ENCODE measurements around the gene COL5A3. TPM values are rescaled to one million over a fixed set of nuclear protein-coding genes. Genes with fewer than 3 reads are reported as not detected.

Gene COL5A3
- total and polyA plus RNA-seq, 4 donors = 8.4 to 15.1 (median 10.5) TPM

- Histone ChIP-seq H3K4me1 (ENCODE audit: control insufficient read depth in 5 of 5, insufficient read depth in 5 of 5, low read length in 5 of 5) (peaks cover 0 to 6% (median 0%) of the 10 kb centered on the region in 5 donors), H3K36me3 (ENCODE audit: control insufficient read depth in 4 of 4, insufficient read depth in 4 of 4, low read length in 4 of 4) (no peaks in the 10 kb centered on the region), H3K27me3 (ENCODE audit: control insufficient read depth in 3 of 3, insufficient read depth in 3 of 3, low read length in 2 of 3) (peaks cover 0 to 6% (median 3%) of the 10 kb centered on the region in 3 donors), H3K9ac (ENCODE audit: insufficient read depth in 1 of 2, low read length in 2 of 2) (no peak overlapping the region), H3K27ac (ENCODE audit: low read depth in 1 of 2, low read length in 1 of 2) (no peak overlapping the region), H3K4me3 (no peak overlapping the region), H3K9me3 (ENCODE audit: control insufficient read depth in 4 of 4, insufficient read depth in 3 of 4, low read length in 3 of 4) (peaks cover 0 to 4% (median 0%) of the 10 kb centered on the region in 4 donors)
- TF ChIP-seq CTCF (IDR thresholded peaks at IDR 0.05; ENCODE audit: control extremely low read depth, extremely low read depth) = no peak
- 53 to 66% methylated on average over 6 of the region's 6 CpGs for WGBS, 2 donors
- ATAC-seq (ENCODE audit: insufficient read depth, low FRiP score) (no peak), DNase-seq (no peak)
Observed at GRCh38 chr19:10003271-10003670, 7.0 kb downstream of the COL5A3 start.

DNA sequence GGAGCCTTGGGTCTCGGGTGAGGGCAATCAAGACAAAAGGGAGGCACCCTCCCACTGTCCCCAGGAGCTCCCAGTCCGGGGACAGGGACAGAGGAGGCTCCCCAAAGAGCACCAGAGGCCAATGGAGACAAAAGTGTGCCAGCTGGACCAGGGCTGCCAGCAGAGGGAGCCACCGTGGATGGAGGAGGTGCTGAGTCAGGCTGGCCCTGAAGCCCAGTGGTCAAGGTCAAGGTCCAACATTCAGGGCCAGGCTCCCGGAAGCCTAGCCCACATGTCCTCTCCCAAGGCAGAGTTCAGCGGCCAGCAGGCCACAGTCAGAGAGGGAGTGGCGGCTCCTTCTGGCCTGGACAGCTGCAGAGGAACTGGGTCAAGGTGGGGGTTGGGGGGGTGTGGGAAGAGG lies 8.4 kb downstream of the COL5A3 start:
- 50 to 67% methylated on average over 6 of the region's 6 CpGs for WGBS, 2 donors
- H3K9ac ChIP-seq (ENCODE audit: insufficient read depth in 1 of 2, low read length in 2 of 2) = no peak overlapping the region
- no peak overlapping the region for H3K27ac ChIP-seq (ENCODE audit: low read depth in 1 of 2, low read length in 1 of 2)
- peaks cover 0 to 2% (median 0%) of the 10 kb centered on the region in 5 donors for H3K4me1 ChIP-seq (ENCODE audit: control insufficient read depth in 5 of 5, insufficient read depth in 5 of 5, low read length in 5 of 5)
- ATAC-seq (ENCODE audit: insufficient read depth, low FRiP score) (no peak), DNase-seq (no peak)
- H3K9me3 ChIP-seq (ENCODE audit: control insufficient read depth in 4 of 4, insufficient read depth in 3 of 4, low read length in 3 of 4) = peaks cover 0 to 4% (median 0%) of the 10 kb centered on the region in 4 donors
- no peaks in the 10 kb centered on the region for H3K36me3 ChIP-seq (ENCODE audit: control insufficient read depth in 4 of 4, insufficient read depth in 4 of 4, low read length in 4 of 4)
- no peak for TF ChIP-seq CTCF (IDR thresholded peaks at IDR 0.05; ENCODE audit: control extremely low read depth, extremely low read depth)
- peaks cover 0 to 9% (median 0%) of the 10 kb centered on the region in 3 donors for H3K27me3 ChIP-seq (ENCODE audit: control insufficient read depth in 3 of 3, insufficient read depth in 3 of 3, low read length in 2 of 3)
- H3K4me3 ChIP-seq = no peak overlapping the region

GRCh38 chr19:10000171-10000826 lies 10.0 kb downstream of the COL5A3 start:
- Histone ChIP-seq H3K4me3 (no peak overlapping the region), H3K36me3 (ENCODE audit: control insufficient read depth in 4 of 4, insufficient read depth in 4 of 4, low read length in 4 of 4) (peaks cover 0 to 1% (median 0%) of the 10 kb centered on the region in 4 donors), H3K9ac (ENCODE audit: insufficient read depth in 1 of 2, low read length in 2 of 2) (no peak overlapping the region), H3K27me3 (ENCODE audit: control insufficient read depth in 3 of 3, insufficient read depth in 3 of 3, low read length in 2 of 3) (peaks cover 0 to 9% (median 0%) of the 10 kb centered on the region in 3 donors), H3K9me3 (ENCODE audit: control insufficient read depth in 4 of 4, insufficient read depth in 3 of 4, low read length in 3 of 4) (peaks cover 0 to 4% (median 0%) of the 10 kb centered on the region in 4 donors), H3K27ac (ENCODE audit: low read depth in 1 of 2, low read length in 1 of 2) (no peak overlapping the region), H3K4me1 (ENCODE audit: control insufficient read depth in 5 of 5, insufficient read depth in 5 of 5, low read length in 5 of 5) (peaks cover 0 to 2% (median 0%) of the 10 kb centered on the region in 5 donors)
- WGBS, 2 donors = 10 to 11% methylated on average over 16 of the region's 16 CpGs
- peak; percentile 71 to 76 (median 74) for DNase-seq
- TF ChIP-seq CTCF (IDR thresholded peaks at IDR 0.05; ENCODE audit: control extremely low read depth, extremely low read depth) = peak; percentile 39
- no peak for ATAC-seq (ENCODE audit: insufficient read depth, low FRiP score)

All from lung (tissue), 12 donors.